ENCODE results near the gene OAS1.

The OAS1 gene

DNA sequence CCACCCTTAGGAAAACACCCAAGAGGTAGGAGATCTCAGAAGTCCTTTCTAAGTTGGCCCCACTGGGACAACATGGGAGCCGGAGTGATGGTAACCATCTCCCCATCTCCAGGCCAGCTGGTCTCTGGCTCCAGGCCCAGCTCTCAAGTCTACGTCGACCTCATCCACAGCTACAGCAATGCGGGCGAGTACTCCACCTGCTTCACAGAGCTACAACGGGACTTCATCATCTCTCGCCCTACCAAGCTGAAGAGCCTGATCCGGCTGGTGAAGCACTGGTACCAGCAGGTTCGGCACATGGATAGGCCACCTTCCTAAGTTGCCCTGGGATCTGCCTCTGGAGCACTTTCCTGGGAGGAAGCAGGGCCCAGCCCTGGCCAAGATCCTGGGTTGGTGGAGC is 60.5 kb downstream of the OAS1 start:
- TF ChIP-seq, protein P1, sequence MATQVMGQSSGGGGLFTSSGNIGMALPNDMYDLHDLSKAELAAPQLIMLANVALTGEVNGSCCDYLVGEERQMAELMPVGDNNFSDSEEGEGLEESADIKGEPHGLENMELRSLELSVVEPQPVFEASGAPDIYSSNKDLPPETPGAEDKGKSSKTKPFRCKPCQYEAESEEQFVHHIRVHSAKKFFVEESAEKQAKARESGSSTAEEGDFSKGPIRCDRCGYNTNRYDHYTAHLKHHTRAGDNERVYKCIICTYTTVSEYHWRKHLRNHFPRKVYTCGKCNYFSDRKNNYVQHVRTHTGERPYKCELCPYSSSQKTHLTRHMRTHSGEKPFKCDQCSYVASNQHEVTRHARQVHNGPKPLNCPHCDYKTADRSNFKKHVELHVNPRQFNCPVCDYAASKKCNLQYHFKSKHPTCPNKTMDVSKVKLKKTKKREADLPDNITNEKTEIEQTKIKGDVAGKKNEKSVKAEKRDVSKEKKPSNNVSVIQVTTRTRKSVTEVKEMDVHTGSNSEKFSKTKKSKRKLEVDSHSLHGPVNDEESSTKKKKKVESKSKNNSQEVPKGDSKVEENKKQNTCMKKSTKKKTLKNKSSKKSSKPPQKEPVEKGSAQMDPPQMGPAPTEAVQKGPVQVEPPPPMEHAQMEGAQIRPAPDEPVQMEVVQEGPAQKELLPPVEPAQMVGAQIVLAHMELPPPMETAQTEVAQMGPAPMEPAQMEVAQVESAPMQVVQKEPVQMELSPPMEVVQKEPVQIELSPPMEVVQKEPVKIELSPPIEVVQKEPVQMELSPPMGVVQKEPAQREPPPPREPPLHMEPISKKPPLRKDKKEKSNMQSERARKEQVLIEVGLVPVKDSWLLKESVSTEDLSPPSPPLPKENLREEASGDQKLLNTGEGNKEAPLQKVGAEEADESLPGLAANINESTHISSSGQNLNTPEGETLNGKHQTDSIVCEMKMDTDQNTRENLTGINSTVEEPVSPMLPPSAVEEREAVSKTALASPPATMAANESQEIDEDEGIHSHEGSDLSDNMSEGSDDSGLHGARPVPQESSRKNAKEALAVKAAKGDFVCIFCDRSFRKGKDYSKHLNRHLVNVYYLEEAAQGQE (IDR thresholded peaks at IDR 0.05; ENCODE audit: low read depth) = no peak
- no peak for TF ChIP-seq YY1 (IDR thresholded peaks at IDR 0.05; ENCODE audit: low read depth)
- no peak for TF ChIP-seq RAD21 (IDR thresholded peaks at IDR 0.05; ENCODE audit: low read depth)
- TF ChIP-seq TAF1 (IDR thresholded peaks at IDR 0.05; ENCODE audit: low read depth) = no peak
- TF ChIP-seq ZBTB7A (IDR thresholded peaks at IDR 0.05; ENCODE audit: low read depth) = no peak
- no peak for TF ChIP-seq FOXM1 (IDR thresholded peaks at IDR 0.05; ENCODE audit: borderline replicate concordance, low read depth)
- TF ChIP-seq EGR1 (IDR thresholded peaks at IDR 0.05) = no peak
- no peak for TF ChIP-seq CREB1 (IDR thresholded peaks at IDR 0.05; ENCODE audit: low read depth)
- no peak for TF ChIP-seq EP300 (IDR thresholded peaks at IDR 0.05; ENCODE audit: borderline replicate concordance)
- no peak for TF ChIP-seq CEBPB (IDR thresholded peaks at IDR 0.05)
- TF ChIP-seq NFIC (IDR thresholded peaks at IDR 0.05) = no peak
- no peak for TF ChIP-seq TCF12 (IDR thresholded peaks at IDR 0.05; ENCODE audit: low read depth)

DNA sequence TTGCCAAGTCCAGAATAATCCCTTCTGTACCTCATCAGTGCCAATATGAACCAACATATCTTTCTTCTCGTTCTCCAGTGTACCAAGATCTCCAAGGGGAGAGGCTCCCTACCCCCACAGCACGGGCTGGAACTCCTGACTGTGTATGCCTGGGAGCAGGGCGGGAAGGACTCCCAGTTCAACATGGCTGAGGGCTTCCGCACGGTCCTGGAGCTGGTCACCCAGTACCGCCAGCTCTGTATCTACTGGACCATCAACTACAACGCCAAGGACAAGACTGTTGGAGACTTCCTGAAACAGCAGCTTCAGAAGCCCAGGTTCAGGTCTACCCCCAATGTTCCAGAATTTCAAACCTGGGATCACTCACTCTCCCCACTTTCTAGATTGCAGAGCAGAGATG is 61.1 kb downstream of the OAS1 start:
- TF ChIP-seq YY1 (IDR thresholded peaks at IDR 0.05; ENCODE audit: low read depth) = no peak
- TF ChIP-seq ZBTB7A (IDR thresholded peaks at IDR 0.05; ENCODE audit: low read depth) = no peak
- no peak for TF ChIP-seq CEBPB (IDR thresholded peaks at IDR 0.05)
- TF ChIP-seq TAF1 (IDR thresholded peaks at IDR 0.05; ENCODE audit: low read depth) = no peak
- no peak for TF ChIP-seq EP300 (IDR thresholded peaks at IDR 0.05; ENCODE audit: borderline replicate concordance)
- TF ChIP-seq TEAD4 (IDR thresholded peaks at IDR 0.05) = no peak
- TF ChIP-seq, protein P2, sequence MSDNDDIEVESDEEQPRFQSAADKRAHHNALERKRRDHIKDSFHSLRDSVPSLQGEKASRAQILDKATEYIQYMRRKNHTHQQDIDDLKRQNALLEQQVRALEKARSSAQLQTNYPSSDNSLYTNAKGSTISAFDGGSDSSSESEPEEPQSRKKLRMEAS (IDR thresholded peaks at IDR 0.05) = no peak
- no peak for TF ChIP-seq TCF12 (IDR thresholded peaks at IDR 0.05; ENCODE audit: low read depth)
- TF ChIP-seq FOXM1 (IDR thresholded peaks at IDR 0.05; ENCODE audit: borderline replicate concordance, low read depth) = no peak
- TF ChIP-seq, protein P1 (IDR thresholded peaks at IDR 0.05; ENCODE audit: low read depth) = no peak
- TF ChIP-seq NFIC (IDR thresholded peaks at IDR 0.05) = no peak
- TF ChIP-seq EGR1 (IDR thresholded peaks at IDR 0.05) = no peak
- no peak for TF ChIP-seq CREB1 (IDR thresholded peaks at IDR 0.05; ENCODE audit: low read depth)
- TF ChIP-seq RAD21 (IDR thresholded peaks at IDR 0.05; ENCODE audit: low read depth) = no peak
- TF ChIP-seq, protein P3, sequence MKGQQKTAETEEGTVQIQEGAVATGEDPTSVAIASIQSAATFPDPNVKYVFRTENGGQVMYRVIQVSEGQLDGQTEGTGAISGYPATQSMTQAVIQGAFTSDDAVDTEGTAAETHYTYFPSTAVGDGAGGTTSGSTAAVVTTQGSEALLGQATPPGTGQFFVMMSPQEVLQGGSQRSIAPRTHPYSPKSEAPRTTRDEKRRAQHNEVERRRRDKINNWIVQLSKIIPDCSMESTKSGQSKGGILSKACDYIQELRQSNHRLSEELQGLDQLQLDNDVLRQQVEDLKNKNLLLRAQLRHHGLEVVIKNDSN (IDR thresholded peaks at IDR 0.05) = no peak

Measured in Ishikawa (cell line).